DMS 273 (cell line): ENCODE data around the gene RAB23.

Experiments used
- DNase-seq: peaks from one replicate; lab custom pipeline; 2025; ENCODE audit not compliant: unreplicated experiment; lab: John Stamatoyannopoulos, UW

RAB23 gene

GRCh38 chr6:57183336-57183735, 38.8 kb downstream of the RAB23 start:
- DNase-seq, result no peak

DNA sequence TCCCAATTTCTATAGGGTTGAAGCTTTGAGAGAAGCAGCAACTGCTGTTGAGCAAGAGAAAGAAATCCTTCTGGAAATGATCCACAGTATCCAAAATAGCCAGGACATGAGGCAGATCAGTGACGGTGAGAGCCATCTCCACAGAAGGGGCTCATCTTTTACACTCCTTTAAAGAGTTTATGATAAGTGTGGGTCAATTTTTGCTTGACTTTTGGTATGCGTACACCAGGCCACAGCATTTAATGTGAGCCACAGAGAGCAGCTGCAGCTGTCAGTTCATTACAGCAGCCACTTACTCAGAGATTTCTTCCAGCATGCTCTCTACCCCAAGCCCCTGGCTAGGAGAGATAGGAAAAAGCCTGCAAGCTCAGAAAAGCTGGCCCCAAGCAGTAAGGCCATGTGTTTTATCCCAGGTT, 40.1 kb downstream of the RAB23 start:
- no peak for DNase-seq

- DNase-seq, result no peak
Measured at GRCh38 chr6:57180596-57180995, 41.5 kb downstream of the RAB23 start.

GRCh38 chr6:57177545-57178265, 44.4 kb downstream of the RAB23 start:
- no peak for DNase-seq

DNA sequence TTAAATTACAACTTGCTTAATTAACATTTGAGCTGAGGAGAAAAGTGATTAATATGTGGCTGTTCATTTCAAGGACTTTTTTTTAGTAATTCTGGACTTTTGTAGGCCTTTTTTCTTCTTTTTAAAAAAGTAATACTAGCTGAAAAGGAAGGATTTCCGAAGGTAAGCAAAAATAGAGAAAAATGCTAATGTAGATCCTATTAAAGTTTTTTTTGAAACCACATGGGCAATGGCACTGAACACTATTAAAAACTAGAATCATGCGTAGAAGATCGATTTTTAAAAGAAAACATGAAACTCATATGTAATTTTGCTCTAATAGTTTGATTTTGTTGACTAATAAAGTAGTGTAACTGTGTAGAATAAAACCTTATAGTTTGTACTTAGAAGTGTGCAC, 47.6 kb downstream of the RAB23 start:
- DNase-seq, result no peak

- peak; percentile 69 for DNase-seq
Measured at GRCh38 chr6:57173886-57174510, 48.1 kb downstream of the RAB23 start.

- peak; percentile 75 for DNase-seq
Measured at GRCh38 chr6:57173056-57173885, 48.8 kb downstream of the RAB23 start.

- DNase-seq, result peak; percentile 94
Measured at GRCh38 chr6:57172136-57173055, 49.7 kb downstream of the RAB23 start, which contains the start of gene BAG2. BAG2 (plus strand) TSS chr6:57172326; CDS start chr6:57172698, 372 bp downstream.

DNA sequence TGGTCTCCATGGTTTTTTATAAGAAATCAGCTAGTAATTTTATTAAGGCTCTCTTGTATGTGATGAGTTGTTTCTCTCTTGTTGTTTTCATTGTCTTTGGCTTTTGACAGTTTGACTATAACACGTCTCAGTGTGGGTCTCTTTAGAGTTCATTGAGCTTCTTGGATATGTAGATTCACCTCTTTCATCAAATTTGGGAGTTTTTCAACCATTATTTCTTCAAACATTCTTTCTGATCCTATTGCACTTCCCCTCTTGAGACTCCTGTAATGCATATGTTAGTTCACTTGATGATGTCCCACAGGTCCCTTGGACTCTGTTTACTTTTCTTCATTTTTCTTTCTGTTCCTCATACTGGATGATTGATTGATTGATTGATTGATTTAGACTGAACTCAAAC, 57.0 kb downstream of the RAB23 start:
- DNase-seq, result no peak

- DNase-seq, result no peak
Measured at GRCh38 chr6:57163956-57164355, 58.2 kb downstream of the RAB23 start.

DNA sequence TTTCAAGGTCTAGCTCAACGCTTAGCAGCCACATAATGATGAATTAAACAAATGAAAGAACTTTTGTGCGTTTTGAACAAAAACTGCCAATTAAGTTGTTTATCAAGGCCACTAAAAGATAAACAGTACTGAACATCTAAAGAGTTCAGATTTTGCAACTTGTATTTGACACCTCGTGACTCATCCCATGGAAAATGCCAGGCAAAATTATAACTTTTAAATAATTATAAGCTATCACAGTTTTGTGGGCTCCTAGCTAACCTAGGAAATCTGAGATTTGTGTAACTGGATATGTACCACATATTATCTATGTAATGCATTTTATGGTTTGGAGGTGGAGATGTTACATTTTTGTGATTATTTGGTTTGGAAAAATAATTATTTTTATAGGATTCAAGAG, 59.6 kb downstream of the RAB23 start:
- DNase-seq, result no peak

- DNase-seq, result no peak
Measured at GRCh38 chr6:57162028-57162427, 60.1 kb downstream of the RAB23 start.

GRCh38 chr6:57159127-57159526, 63.0 kb downstream of the RAB23 start:
- DNase-seq, result no peak

- DNase-seq, result no peak
Measured at GRCh38 chr6:57158658-57159057, 63.4 kb downstream of the RAB23 start.

- no peak for DNase-seq
Measured at GRCh38 chr6:57147955-57148858, 73.9 kb downstream of the RAB23 start.

DNA sequence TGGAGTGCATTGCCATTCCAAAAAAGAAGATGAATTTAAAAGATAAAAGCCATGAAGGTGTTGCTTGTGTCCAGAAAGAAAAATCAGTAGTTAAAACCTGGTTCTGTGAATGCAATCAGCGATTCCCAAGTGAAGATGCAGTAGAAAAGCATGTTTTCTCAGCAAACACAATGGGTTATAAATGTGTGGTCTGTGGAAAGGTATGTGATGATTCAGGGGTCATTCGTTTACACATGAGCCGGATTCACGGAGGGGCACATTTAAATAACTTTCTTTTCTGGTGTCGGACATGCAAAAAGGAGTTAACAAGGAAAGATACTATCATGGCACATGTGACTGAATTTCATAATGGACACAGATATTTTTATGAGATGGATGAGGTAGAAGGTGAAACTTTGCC, 74.7 kb downstream of the RAB23 start:
- no peak for DNase-seq

DNA sequence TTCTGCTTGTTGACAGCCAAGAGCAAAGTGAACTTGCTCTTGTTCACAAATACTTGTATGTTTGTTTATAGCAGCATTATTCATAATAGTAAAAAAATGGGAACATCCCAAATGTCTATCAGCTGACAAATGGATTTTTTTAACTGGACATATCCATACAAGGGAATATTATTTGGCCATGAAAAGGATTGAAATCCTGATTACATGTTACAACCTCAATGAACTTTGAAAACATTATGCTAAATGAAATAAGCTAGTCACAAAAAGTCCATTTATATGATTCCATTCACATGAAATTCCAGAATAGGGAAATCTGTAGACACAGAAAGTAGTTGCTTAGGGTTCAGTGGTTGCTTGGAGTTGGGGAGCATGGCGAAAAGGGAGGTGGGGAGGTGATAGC, 78.4 kb downstream of the RAB23 start:
- no peak for DNase-seq

GRCh38 chr6:57142178-57142525, 80.0 kb downstream of the RAB23 start:
- DNase-seq, result no peak

GRCh38 chr6:57141451-57142177, 80.5 kb downstream of the RAB23 start:
- DNase-seq, result no peak
